Measurements from ENCODE around the gene PSME3IP1.

DNA sequence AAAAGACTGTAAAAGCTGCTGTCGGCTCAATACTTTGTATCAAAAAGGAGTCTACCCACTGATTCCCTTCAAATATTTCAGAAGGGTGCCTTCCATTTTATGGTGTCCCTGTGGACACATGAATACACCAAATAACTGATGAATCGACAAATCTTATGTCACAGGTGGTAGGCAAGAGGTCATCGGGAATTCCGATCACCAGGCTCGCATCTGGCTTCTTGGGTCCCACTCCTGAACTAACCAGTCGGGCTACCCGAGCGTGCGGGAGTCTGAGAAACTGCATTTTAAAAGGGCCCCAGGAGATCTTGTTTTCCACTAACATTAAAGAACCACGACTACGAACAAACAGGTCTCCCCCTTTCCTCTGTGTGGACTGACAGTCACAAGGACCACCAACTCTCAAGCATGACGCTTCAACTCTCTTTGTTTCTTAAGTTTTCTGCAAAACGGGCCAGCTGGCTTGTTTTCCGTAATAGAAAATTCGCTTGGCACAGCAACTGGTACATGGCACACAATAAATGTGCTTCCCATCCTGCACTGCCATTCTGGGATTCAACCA, 873 bp downstream of the PSME3IP1 start:
- no peak for TF ChIP-seq CTCF (IDR thresholded peaks at IDR 0.05; ENCODE audit: low read depth, low read length)
- TF ChIP-seq, protein P1, sequence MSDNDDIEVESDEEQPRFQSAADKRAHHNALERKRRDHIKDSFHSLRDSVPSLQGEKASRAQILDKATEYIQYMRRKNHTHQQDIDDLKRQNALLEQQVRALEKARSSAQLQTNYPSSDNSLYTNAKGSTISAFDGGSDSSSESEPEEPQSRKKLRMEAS (IDR thresholded peaks at IDR 0.05; ENCODE audit: low read depth, low read length): no peak
- no peak for TF ChIP-seq POLR2A (IDR thresholded peaks at IDR 0.05; ENCODE audit: extremely low read depth, insufficient read length)

All from NB4 (cell line).